ENCODE results near the gene DMBX1.

Gene DMBX1

GRCh38 chr1:46506470-46507219, 17.0 kb downstream of the DMBX1 start:
- no peak for FAIRE-seq

DNA sequence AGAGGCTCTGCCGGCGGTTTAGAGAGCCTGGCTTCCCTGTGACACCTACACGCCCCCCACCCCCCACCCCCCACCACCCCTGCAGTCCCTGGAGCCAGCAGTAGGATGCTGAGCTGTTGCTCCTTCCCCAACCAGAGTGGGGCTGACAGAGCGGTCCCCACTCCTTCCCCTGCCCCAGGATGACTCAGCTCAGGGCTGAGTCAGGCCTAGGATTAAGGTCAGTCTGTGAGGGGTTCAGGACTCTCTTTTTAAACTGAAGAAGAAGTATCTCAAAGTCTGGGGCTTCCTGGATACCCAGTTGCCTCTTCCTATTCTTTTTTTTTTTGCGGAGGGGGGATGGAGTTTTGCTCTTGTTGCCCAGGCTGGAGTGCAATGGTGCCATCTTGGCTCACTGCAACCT, 19.1 kb downstream of the DMBX1 start:
- no peak for FAIRE-seq

GRCh38 chr1:46510341-46510997, 20.8 kb downstream of the DMBX1 start:
- no peak for FAIRE-seq

GRCh38 chr1:46510998-46511365, 21.3 kb downstream of the DMBX1 start:
- no peak for FAIRE-seq

DNA sequence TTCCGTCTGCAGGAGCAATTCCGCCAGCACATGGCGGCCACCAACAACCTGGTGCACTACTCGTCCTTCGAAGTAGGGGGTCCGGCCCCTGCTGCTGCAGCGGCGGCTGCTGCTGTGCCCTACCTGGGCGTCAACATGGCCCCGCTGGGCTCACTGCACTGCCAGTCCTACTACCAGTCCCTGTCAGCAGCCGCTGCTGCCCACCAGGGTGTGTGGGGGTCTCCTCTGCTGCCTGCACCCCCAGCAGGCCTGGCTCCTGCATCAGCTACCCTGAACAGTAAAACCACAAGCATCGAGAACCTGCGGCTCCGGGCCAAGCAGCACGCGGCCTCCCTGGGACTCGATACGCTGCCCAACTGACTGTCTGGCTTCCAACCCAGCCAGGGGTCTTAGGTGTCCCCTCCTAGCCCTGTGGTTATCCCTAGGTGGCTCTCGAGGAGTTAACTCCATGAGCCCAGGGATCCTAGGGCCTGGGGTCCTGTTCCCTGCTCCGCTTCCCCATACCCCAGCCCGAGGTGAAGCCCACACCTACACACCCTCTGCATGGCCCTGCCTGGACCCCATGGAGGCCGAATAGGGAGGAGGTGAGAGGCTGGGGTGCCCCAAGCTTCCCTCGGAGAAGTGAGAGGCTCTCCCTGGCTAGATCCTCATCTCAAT, 22.6 kb downstream of the DMBX1 start:
- no peak for FAIRE-seq

GRCh38 chr1:46512792-46513190, 23.2 kb downstream of the DMBX1 start:
- no peak for FAIRE-seq

DNA sequence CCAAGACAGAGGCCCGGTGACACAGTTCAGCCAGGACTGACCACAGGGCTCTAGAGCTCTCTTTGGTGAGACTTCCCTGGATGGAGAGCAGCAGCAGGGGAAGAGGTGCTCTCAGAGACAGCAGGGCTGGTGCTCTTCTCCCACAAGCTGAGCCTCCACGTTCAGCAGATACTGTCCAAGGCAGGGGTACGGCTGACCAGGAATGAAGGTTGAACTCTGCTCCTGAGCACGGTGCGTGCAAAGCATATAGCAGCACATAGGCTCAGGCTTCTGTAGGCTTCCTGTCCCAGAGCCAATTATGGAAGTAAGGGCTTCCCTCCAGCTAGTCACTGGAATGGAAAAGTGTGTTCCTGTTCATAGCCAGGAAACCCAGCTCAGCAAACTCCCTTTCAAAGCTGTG, 23.9 kb downstream of the DMBX1 start:
- no peak for FAIRE-seq

- no peak for FAIRE-seq
These were observed 25.9 kb downstream of the DMBX1 start for GRCh38 chr1:46515576-46515975.

- no peak for FAIRE-seq
These were observed 26.7 kb downstream of the DMBX1 start for GRCh38 chr1:46516200-46516950.

GRCh38 chr1:46517010-46517600, 27.5 kb downstream of the DMBX1 start:
- FAIRE-seq, result no peak

- FAIRE-seq, result no peak
These were observed 28.4 kb downstream of the DMBX1 start for GRCh38 chr1:46517932-46518498.

- no peak for FAIRE-seq
These were observed 29.6 kb downstream of the DMBX1 start for GRCh38 chr1:46519209-46519608.

DNA sequence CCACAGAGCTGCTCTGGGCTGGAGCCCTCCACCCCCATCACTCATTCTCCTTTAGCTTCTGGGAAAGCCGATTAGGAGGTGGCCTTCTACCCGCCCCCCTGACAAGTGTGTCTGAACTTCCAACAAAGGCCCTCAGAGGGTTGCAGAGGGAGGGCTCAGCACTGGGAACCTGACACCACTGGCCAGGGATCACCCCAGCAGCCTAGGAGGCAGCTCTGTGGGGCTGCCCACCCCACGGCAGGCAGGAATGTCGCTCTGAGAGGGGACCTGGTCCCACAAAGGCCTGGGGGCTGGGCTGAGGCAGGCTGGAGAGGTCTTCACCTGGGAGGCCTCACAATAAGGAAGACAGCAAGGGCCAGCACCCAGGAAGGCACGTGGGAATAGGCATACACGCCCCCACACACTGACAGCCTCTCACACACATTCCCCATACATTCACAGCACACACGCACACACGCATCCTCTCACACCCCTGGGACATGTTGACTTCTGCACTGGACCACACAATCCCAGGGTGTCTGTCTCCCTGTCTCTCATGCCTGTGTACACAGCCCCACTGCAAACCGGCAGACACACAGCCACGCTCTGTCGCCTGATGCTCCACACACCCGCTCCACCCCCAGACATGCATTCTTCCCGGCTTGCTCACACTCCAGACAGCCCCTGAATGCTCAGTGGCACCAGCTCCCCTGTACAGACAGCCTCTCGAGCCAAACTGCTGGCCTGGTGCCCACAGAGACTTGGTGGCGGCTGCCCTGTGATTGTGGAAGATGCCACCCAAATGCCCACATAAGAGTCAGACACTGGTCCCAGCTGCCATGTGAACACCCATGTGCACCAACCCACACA, 30.7 kb downstream of the DMBX1 start:
- FAIRE-seq, result no peak

DNA sequence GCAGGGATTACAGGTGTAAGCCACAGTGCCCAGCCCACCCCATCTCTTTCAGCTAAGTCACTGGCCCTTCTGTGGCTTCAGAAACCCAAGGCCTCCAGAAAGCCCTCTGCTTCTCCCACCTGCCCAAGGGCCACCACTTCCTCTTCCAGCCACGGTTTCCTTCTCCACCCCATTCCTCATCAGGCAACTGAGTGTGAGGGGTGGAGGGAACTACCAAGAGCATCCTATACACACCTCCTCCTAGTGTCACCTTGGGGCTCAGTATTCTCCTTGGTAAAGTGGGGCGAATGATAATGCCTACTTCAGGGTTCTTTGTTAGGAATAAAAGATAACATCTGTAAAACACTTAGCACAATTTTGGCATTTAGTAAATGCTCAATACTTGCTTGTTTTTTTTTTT, 31.8 kb downstream of the DMBX1 start:
- no peak for FAIRE-seq

DNA sequence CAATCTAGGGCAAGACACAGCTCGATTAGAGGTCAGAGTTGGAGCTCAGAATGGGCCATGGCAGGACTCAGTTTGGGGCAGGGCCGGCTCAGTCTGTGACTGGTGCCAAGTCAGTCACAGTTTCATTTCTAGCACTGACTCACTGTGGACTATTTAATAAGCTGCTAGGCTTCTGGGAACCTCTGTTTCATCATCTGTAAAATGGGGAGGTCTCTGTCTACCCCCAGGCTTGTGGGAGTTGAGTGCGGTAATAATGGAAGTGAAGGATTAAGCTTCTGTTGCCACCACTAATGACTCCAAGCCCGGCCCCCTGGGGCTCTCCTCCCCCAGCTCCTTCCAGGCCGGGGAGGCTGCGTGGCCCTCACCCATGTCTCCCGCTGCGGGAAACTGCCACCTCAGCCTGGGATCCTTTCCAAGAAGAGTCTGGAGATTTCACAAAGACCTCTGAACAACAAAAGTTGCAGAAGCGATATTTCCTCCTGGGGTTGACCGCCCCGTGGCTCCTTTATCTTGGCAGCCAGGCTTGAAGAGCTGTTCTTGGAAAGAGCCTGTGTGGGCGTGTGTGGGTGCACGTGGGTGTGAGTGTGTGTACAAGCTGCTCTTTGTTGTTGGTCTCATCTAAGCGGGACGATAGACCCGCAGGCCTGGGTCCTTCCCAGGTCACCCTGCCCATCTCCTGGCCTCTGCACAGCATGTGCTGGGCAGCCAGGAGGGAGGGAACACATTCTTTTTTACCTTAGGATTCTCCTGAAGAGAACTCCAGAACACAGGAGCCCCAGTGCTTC, 32.7 kb downstream of the DMBX1 start:
- no peak for FAIRE-seq

DNA sequence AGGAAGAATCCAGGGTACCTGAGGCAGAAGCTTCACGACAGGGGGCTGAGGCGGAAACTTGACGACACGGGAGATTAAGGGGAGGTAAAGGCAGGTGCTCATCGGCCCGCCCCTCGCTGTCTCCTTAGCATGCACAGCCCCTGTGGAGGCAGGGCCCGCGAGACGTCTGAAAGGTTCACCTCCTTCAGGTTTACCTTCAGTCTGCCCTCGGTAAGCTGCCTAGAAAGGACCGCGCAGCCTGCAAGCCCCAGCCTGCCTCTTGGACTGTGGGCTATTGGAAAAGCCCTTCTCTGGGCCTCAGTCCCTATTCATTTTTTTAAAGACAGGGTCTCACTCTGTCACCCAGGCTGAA, 33.3 kb downstream of the DMBX1 start:
- FAIRE-seq, result no peak

- FAIRE-seq, result no peak
These were observed 34.1 kb downstream of the DMBX1 start for GRCh38 chr1:46523496-46524353.

DNA sequence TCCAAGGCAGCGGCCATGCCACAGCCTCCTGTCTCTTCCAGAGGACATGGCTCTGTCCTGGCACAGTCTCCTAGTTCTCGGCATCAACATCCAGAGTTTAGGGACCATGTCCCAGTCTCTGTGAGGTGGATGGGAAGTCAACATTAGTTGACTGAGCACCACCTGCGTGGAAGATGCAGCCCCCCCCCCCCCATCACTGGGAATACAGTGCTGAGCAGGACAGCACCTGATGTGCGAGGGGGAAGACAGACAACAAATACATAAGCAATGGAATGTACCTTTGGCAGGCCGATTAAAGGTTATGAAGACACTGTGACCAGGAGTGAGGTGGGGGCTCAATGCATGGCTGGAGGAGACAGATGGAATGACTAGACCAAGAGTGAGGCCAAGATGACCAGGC, 35.2 kb downstream of the DMBX1 start:
- FAIRE-seq, result no peak

DNA sequence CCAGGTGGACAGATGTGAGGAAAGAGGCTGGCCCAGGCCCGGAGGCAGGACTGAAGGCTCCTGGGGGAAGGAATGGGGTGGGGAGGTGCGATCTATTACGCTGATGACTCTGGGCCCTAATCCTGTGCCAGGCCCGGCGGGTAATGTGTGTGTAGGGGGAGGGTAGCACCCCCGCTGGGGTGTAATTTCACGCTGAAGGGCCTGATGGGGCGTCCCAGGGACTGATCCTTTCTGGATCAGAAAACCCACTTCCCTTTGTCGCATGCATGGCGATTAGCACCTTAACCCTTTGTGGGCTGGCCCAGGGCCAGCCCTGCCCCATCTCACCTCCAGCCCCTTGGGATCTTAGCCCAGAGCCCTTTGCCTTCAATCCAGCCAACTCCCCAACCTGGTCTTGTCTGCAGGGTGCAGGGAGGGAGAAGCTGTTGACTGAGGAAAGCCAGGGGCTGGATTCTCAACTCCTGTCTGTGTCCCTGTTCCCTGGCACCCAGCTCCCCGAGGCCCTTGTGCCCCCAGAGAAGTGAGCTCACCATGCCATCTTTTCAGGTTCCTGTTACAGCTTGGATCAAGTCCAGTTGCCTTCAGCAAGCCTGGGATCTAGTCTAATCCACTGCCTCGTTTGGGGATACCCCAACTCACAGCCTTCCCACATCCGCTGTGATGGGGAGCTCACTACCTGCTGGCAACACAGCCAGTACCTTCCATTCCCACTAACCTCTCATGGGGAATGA, 35.8 kb downstream of the DMBX1 start:
- FAIRE-seq, result no peak
